Motor neuron (in vitro differentiated cells): Measurements from ENCODE around the gene TYSND1. TPM values are rescaled to one million over a fixed set of nuclear protein-coding genes. Genes with fewer than 3 reads are reported as not detected.
"Not testable (repeated sequence)": the region's sequence is repeated elsewhere in the genome, so short reads cannot be mapped to it uniquely, and the experiment has no call there.

Experiments
- ATAC-seq, 8 experiments: fragments of 200-7000 bp; cut with Tn5 transposase; replicated peaks in 6 of 8; 2 replicates each; pipeline ENCODE4 v1.8.0; 2021; ENCODE audit warnings: mild to moderate bottlenecking in 8 of 8, moderate library complexity in 8 of 8
- H3K27ac ChIP-seq, 2 donors: fragments of 250-450 bp; sonication (Bioruptor Pico); 2 replicates each; pipeline ENCODE4 v1.9.0; 2021; ENCODE audit warnings: antibody characterized with exemption in 2 of 2, mild to moderate bottlenecking in 2 of 2, moderate library complexity in 1 of 2
- H3K4me1 ChIP-seq, 2 donors: fragments of 250-450 bp; sonication (Bioruptor Pico); replicated peaks in 1 of 2; 2 replicates each; pipeline ENCODE4 v1.6.1; 2021; ENCODE audit warnings: antibody characterized with exemption in 2 of 2, mild to moderate bottlenecking in 2 of 2, moderate library complexity in 1 of 2
- H3K4me3 ChIP-seq, 5 donors: fragments of 250-450 bp; sonication (Bioruptor Pico); 2 replicates each; pipeline ENCODE4 v1.9.0; 2021; ENCODE audit warnings: antibody characterized with exemption in 5 of 5, mild to moderate bottlenecking in 5 of 5, moderate library complexity in 4 of 5
- WGBS, 10 experiments: fragments of 450-650 bp; shearing (Covaris generic); methylation state at CpG; one replicate each; pipeline ENCODE4 v1.0.0; 2022; 5-methylcytosine and 5-hydroxymethylcytosine counted together
- in situ Hi-C, 9 experiments: fragments of 400-800 bp; cut with MboI; loops; one replicate each; pipeline ENCODE4 v1.15.0; 2021; ENCODE audit warnings: low sequenced_read_pairs in 9 of 9, low pct_unique_long_range_greater_than_20kb in 2 of 9; ENCODE audit not compliant: unreplicated experiment in 9 of 9
- total RNA-seq, 8 experiments: library from RNA; unstranded; fragments of 300-600 nt; gene quantifications; 2 replicates each; pipeline versions ENCODE4 v1.2.3 to v1.2.4, GENCODE V29; 2022

Gene TYSND1, protein sequence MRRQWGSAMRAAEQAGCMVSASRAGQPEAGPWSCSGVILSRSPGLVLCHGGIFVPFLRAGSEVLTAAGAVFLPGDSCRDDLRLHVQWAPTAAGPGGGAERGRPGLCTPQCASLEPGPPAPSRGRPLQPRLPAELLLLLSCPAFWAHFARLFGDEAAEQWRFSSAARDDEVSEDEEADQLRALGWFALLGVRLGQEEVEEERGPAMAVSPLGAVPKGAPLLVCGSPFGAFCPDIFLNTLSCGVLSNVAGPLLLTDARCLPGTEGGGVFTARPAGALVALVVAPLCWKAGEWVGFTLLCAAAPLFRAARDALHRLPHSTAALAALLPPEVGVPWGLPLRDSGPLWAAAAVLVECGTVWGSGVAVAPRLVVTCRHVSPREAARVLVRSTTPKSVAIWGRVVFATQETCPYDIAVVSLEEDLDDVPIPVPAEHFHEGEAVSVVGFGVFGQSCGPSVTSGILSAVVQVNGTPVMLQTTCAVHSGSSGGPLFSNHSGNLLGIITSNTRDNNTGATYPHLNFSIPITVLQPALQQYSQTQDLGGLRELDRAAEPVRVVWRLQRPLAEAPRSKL
- total RNA-seq = 10 to 100 TPM in 3 of 8 experiments, 1 to 10 TPM in 5; 5.2 to 15.9 (median 7.9) TPM

DNA sequence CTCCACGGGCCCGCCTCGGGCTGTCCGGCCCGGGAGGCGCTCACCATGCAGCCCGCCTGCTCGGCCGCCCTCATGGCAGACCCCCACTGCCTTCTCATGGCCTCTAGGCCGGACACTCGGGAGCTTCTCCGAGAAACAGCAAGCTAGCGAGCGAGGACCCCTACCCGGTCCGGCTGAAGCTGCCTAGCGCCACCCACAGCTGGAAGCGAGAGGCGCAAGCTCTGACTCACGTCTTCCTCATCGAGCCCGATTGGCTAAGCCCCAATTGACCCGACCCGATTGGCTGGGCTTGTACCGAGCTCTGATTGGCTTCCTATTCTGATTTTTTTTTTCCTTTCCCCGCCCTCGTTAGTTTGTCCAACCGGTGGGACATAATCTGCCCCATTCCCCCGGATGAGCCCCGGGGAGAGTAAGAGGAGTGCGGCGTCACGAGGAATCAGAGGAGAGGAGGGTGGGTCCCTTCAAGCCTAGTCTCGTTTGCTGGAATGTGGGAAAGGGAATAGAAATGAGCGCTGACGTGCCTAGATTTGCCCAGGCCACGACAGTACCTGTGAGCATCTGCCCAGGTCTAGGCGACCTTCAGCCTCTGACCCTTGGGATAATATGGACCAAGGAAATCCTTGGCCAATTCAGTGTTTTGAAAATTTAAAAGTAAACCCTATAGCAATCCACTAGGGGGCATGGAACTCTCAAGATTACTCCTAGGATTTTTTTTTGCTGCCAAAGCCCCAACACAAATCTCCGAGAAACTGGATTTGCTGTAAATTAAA lies at the start of gene TYSND1:
Gene TYSND1 (minus strand): TSS at position 212 of the 770 bp plus-strand sequence. CDS start 114 bp downstream, at position 98.
- 0 to 17% (median 3%) methylated on average over 2 to 17 of the region's 39 CpGs; no CpG with 5 or more reads in 2 of the 10 experiments for WGBS, 10 experiments
- Histone ChIP-seq H3K4me3 (peak within 1 kb of the TSS; percentile 40 to 57 (median 54)), H3K27ac (peak within 1 kb of the TSS; percentile 83 to 86), H3K4me1 (peaks cover 13% of the 10 kb centered on the region in 2 donors)
- in situ Hi-C loops = no loop called here
- peak; percentile 70 to 95 (median 90) for ATAC-seq

DNA sequence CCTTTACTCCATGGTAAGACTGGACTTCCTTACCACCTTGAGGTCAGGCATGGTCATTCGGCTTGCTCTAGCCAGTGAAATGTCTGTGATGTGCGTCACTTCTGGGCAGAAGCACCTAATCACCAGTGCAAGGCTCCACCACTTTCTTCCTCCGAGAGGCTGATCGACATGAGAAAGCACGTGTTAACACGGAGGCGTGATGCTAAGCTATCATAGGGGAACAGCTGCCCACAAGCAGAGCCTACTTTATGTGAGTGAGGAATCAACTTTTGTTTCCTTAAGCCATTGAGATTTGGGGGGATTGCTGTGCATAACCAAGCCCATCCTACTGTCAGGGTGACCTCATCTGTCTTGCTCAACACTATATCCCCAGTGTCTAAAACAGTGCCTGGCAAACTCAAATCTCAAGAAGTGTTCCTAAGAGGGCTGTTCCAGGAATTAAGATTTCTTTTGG lies 46.9 kb upstream of the TYSND1 start:
- 87 to 100% (median 97%) methylated on average over 2 to 6 of the region's 7 CpGs; no CpG with 5 or more reads in 6 of the 10 experiments for WGBS, 10 experiments
- Histone ChIP-seq H3K27ac (no peak overlapping the region), H3K4me1 (peaks cover 7 to 10% of the 10 kb centered on the region in 2 donors), H3K4me3 (no peak overlapping the region)
- in situ Hi-C loops = no loop called here
- ATAC-seq = no peak

DNA sequence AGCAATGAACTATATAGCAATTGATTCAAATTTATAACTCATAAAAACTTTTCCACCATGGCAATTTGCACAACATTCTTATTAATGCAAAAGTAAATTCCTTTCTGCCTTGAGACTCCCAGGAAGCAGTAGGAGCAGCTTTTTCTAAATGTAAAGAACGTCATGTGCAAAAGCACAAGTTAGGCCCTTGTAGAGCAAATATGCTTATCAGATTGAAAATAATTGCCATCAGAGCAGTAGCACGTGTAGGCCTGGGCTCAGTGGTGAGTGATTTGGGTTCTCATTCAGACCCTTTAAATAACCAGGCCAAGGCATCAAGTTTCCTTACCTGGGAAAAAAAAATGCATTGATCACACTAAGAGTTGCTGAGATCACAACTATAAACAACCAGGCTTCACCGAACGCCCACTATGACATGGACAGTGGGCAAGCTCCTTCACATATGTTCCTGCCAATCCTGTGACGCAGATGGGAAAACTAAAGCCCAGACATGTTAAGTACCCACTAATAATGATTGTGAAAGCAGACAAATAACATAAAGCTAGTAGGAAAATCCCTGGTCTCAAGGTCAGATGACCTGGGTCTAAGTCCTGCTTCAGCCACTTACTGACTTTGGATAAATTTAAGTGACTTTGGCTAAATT lies 45.9 kb upstream of the TYSND1 start:
- peak in 3 of 8 experiments; percentile 9 to 37 (median 35) for ATAC-seq
- Histone ChIP-seq H3K27ac (no peak overlapping the region), H3K4me3 (no peak overlapping the region), H3K4me1 (peaks cover 7 to 10% of the 10 kb centered on the region in 2 donors)
- WGBS, 10 experiments = 40 to 100% (median 71%) methylated on average over 1 to 5 of the region's 5 CpGs
- in situ Hi-C loops = no loop called here

DNA sequence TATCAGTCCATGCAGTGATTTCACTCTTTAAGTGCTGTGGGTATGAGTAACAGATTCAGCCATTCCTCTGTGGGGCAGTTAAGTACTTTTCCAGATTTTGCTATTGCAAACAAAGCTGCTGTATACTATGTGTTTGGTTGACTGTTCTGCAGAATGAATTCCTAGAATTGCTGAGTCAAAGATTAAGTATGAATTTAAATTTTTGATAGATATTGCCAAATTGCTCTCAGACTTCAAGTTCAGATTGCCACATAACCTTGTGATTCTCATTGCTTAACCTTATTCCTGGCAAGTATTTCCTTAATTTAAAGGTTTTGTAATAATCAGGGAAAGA lies 45.4 kb upstream of the TYSND1 start:
- no peak overlapping the region for H3K27ac ChIP-seq
- in situ Hi-C loops = no loop called here
- ATAC-seq = peak in 3 of 8 experiments; percentile 70 to 80 (median 77)
- H3K4me1 ChIP-seq = peaks cover 7 to 10% of the 10 kb centered on the region in 2 donors
- no peak overlapping the region for H3K4me3 ChIP-seq

DNA sequence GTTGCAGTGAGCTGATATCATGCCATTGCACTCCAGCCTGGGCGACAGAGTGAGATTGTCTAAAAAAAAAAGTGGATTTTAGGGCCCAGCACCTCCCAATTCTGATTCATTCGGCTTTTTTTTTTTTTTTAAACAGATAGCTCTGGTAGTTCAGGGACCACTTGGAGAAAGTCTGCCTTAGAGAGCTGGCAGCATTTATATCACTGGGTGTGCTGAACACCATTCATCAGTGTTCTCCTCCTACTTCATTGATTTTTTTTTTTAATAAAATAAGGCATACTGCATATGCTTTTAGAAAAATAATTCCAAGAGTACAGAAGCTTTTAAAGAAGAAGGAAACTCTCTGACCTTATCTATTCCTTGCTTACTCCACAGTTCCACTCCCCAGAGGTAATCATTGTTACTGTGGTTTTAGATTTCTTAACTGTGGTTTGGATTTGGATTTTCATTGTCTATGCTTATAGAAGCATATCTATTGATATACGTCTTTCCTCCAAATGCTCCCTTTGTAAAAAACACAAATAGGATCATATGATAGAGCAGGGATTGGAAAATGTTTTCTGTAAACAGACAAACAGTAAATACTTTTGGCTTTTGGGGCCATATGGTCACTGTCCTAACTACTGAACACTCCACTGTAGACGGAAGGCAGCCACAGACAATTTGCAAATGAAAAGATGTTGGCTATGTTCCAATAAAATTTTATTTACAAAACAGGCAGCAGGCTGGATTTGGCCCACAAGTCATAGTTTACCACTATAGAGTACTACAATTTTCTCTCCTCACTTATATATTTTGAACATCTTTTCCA lies 44.9 kb upstream of the TYSND1 start:
- in situ Hi-C loops = no loop called here

DNA sequence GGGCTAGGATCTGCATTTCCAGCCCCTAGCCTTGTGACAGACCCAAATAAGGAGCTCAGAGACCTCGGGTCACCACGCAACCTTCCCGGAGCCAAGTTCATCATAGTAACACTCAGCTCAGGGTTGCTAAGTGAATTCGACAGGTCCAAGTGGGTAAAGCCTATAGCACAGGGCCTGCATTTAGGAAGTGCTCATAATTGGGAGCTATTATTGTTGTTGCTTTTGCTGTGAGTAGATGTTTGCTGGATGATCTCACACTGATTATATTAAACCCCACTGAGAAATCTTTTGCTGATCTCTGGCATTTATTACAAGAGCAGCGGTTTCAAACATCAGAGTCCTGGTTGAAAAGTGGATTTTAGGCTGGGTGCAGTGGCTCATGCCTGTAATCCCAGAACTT lies 44.1 kb upstream of the TYSND1 start:
- Histone ChIP-seq H3K4me3 (no peak overlapping the region), H3K4me1 (peaks cover 7 to 10% of the 10 kb centered on the region in 2 donors), H3K27ac (no peak overlapping the region)
- in situ Hi-C loops = no loop called here
- WGBS, 10 experiments = 0 to 100% (median 94%) methylated on average over 1 to 4 of the region's 5 CpGs; no CpG with 5 or more reads in 3 of the 10 experiments
- ATAC-seq = peak in 1 of 8 experiments; percentile 19

More for the DNA sequence above, 44.9 kb upstream of the TYSND1 start:
- ATAC-seq = peak in 4 of 8 experiments; percentile 22 to 59 (median 46)
- no peak overlapping the region for H3K4me3 ChIP-seq
- no peak overlapping the region for H3K27ac ChIP-seq
- peaks cover 7 to 10% of the 10 kb centered on the region in 2 donors for H3K4me1 ChIP-seq
- whole genome bisulfite sequencing, 10 experiments = 25 to 81% (median 41%) methylated on average over 1 to 4 of the region's 4 CpGs

DNA sequence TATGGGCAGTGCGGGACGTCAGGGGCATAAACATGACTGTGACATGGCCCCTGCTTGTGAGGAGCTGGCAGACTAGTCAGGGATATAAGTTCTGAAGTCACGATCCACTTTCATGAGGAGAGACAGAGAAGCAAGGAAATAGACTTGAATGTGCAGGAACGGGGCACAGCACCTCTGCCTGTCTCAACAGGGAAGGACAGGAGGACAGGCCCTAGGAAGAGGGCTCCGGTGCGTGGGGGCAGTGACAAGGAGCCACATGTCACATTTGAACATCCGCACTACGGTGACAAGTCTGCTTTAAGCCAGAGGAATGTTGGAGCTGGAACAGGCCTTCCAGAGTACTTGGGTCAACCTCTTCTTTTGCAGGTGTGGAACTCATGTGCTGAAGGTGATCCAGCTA lies 43.6 kb upstream of the TYSND1 start:
- ATAC-seq = no peak
- in situ Hi-C loops = no loop called here
- WGBS, 10 experiments = 50 to 100% (median 86%) methylated on average over 1 to 5 of the region's 8 CpGs; no CpG with 5 or more reads in 1 of the 10 experiments
- Histone ChIP-seq H3K4me3 (no peak overlapping the region), H3K27ac (no peak overlapping the region), H3K4me1 (peaks cover 7 to 10% of the 10 kb centered on the region in 2 donors)

DNA sequence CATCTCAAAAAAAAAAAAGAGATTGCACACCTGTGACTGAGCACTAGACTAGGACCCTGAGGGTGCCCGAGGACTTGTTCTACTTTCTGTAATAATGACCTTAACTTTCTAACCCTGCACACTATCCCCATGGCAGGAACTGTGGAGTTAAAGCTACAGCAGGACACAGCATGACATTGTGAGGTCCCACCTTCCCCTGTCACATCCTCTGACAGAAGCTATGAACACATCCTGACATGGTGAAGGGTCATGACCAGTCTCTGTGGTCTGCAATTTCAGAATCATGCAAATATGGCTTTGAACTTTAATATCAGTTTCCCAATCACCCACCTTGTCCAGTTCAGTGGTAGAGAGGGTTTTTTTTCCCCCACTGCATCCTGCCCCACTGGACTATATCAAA lies 42.3 kb upstream of the TYSND1 start:
- H3K4me1 ChIP-seq = peaks cover 7 to 10% of the 10 kb centered on the region in 2 donors
- H3K27ac ChIP-seq = no peak overlapping the region
- in situ Hi-C loops = no loop called here
- no peak overlapping the region for H3K4me3 ChIP-seq
- WGBS, 10 experiments = 50 to 100% (median 75%) methylated on average over 1 of the region's 1 CpG; no CpG with 5 or more reads in 7 of the 10 experiments
- ATAC-seq = no peak

DNA sequence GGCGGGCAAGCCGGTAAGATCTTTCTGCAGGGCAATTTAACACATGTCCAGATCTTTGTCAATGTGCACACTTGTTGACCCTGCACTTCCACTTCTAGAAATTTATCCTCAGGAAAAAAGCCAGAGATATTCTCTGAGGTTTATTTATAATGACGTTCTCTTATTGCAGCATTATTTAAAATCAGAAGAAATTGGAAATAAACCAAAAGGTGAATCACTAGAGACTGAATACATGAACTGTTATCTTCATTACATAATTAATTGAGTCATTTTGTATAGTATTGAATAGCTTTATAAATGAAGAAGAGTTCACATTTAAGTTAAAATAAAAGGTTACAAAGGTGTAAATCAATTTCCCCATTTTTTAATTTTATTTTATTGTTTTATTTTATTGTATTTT lies 40.1 kb upstream of the TYSND1 start:
- Histone ChIP-seq H3K4me3 (no peak overlapping the region), H3K27ac (no peak overlapping the region), H3K4me1 (peaks cover 4 to 6% of the 10 kb centered on the region in 2 donors)
- 17 to 100% (median 67%) methylated on average over 1 to 3 of the region's 3 CpGs; no CpG with 5 or more reads in 1 of the 10 experiments for whole genome bisulfite sequencing, 10 experiments
- in situ Hi-C loops = no loop called here
- ATAC-seq = no peak

DNA sequence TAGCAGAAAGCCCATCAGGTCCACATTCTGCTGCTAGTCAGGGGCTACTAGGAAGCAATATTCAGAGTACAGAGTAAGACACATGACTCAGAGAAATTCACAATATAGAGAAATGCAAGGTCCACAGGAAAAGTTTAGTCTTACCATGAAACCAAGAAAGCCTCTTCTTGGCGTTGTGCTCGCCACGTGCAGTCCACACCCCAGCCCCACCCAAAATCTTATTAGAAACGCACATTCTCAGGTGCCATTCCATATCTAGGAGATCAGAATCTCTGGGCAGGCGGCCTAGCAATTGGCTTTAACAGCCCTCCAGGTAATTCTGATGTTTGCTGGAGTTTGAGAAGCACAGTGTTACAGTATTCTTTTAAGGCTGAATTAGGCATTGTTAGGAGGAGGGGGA lies 39.6 kb upstream of the TYSND1 start:
- Histone ChIP-seq H3K4me1 (peaks cover 0 to 1% of the 10 kb centered on the region in 2 donors), H3K4me3 (no peak overlapping the region), H3K27ac (no peak overlapping the region)
- ATAC-seq = peak in 1 of 8 experiments; percentile 41
- in situ Hi-C loops = no loop called here
- WGBS, 10 experiments = 20 to 93% (median 71%) methylated on average over 1 to 5 of the region's 5 CpGs; no CpG with 5 or more reads in 5 of the 10 experiments

DNA sequence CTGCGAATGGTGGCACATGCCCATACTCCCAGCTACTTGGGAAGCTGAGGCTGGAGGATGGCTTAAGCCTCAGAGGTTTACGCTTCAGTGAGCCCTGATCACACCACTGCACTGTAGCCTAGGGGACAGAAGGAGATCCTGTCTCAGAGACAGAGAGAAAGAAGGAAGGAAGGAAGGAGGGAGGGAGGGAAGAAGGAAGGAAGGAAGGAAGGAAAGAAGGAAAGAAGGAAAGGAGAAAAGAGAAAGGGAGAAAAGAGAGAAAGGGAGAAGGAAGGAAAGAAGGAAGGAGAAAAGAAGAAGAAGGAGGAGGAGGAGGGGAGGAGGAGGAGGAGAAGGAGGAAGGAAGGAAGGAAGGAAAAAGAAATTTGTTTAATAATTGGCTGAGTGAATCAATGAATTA lies 36.8 kb upstream of the TYSND1 start:
- H3K4me1 ChIP-seq = no peaks in the 10 kb centered on the region
- in situ Hi-C loops = no loop called here
- no peak overlapping the region for H3K27ac ChIP-seq
- ATAC-seq = no peak
- H3K4me3 ChIP-seq = no peak overlapping the region
- WGBS, 10 experiments = 27 to 86% (median 67%) methylated on average over 1 to 2 of the region's 2 CpGs; no CpG with 5 or more reads in 1 of the 10 experiments

DNA sequence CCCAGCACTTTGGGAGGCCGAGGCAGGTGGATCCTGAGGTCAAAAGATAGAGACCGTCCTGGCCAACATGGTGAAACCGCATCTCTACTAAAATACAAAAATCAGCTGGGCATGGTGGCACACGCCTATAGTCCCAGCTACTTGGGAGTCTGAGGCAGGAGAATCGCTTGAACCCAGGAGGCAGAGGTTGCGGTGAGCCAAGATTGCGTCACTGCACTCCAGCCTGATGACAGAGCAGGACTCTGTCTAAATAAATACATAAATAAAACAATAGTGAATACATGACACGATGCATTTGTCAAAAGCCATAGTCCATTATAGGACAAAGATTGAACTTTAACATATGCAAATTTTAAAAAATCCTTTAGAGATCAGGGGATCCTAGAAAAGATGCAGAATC lies 32.7 kb upstream of the TYSND1 start:
- H3K4me3 ChIP-seq, in situ Hi-C loops, H3K4me1 ChIP-seq, H3K27ac ChIP-seq, ATAC-seq: not testable (repeated sequence)
- WGBS, 10 experiments = 43 to 100% (median 83%) methylated on average over 1 to 8 of the region's 8 CpGs; no CpG with 5 or more reads in 2 of the 10 experiments
